Measurements from ENCODE around the gene TTF2.

Gene TTF2

GRCh38 chr1:117138561-117138960 lies 78.4 kb downstream of the TTF2 start:
- in situ Hi-C loops (cut with MboI; ENCODE audit: low pct_unique_long_range_greater_than_20kb, low sequenced_read_pairs, unreplicated experiment) = no loop called here
- DNase-seq (ENCODE audit: low spot score) = no peak
- no peak for TF ChIP-seq CTCF (IDR thresholded peaks at IDR 0.05; ENCODE audit: extremely low read depth, insufficient read depth, missing control alignments)

- no peak for DNase-seq (ENCODE audit: low spot score)
- in situ Hi-C loops (cut with MboI; ENCODE audit: low pct_unique_long_range_greater_than_20kb, low sequenced_read_pairs, unreplicated experiment) = no loop called here
- TF ChIP-seq CTCF (IDR thresholded peaks at IDR 0.05; ENCODE audit: extremely low read depth, insufficient read depth, missing control alignments) = no peak
Observed at GRCh38 chr1:117142200-117142599, 82.1 kb downstream of the TTF2 start.

- TF ChIP-seq CTCF (IDR thresholded peaks at IDR 0.05; ENCODE audit: extremely low read depth, insufficient read depth, missing control alignments) = no peak
- in situ Hi-C loops (cut with MboI; ENCODE audit: low pct_unique_long_range_greater_than_20kb, low sequenced_read_pairs, unreplicated experiment) = no loop called here
- no peak for DNase-seq (ENCODE audit: low spot score)
Observed at GRCh38 chr1:117143172-117143571, 83.0 kb downstream of the TTF2 start.

GRCh38 chr1:117143871-117144270 lies 83.7 kb downstream of the TTF2 start:
- in situ Hi-C loops (cut with MboI; ENCODE audit: low pct_unique_long_range_greater_than_20kb, low sequenced_read_pairs, unreplicated experiment) = no loop called here
- no peak for DNase-seq (ENCODE audit: low spot score)
- TF ChIP-seq CTCF (IDR thresholded peaks at IDR 0.05; ENCODE audit: extremely low read depth, insufficient read depth, missing control alignments) = no peak

- no peak for DNase-seq (ENCODE audit: low spot score)
- in situ Hi-C loops (cut with MboI; ENCODE audit: low pct_unique_long_range_greater_than_20kb, low sequenced_read_pairs, unreplicated experiment) = no loop called here
- no peak for TF ChIP-seq CTCF (IDR thresholded peaks at IDR 0.05; ENCODE audit: extremely low read depth, insufficient read depth, missing control alignments)
Observed at GRCh38 chr1:117146072-117146471, 85.9 kb downstream of the TTF2 start.

GRCh38 chr1:117146575-117147340 lies 86.6 kb downstream of the TTF2 start:
- TF ChIP-seq CTCF (IDR thresholded peaks at IDR 0.05; ENCODE audit: extremely low read depth, insufficient read depth, missing control alignments) = no peak
- no peak for DNase-seq (ENCODE audit: low spot score)
- in situ Hi-C loops (cut with MboI; ENCODE audit: low pct_unique_long_range_greater_than_20kb, low sequenced_read_pairs, unreplicated experiment) = no loop called here
